Smooth muscle cell (in vitro differentiated cells): ENCODE results near the gene NEK8. TPM values are rescaled to one million over a fixed set of nuclear protein-coding genes. Genes with fewer than 3 reads are reported as not detected.

Source experiments
- DNase-seq: peaks from one replicate; lab custom pipeline; 2025; ENCODE audit not compliant: unreplicated experiment; lab: John Stamatoyannopoulos, UW
- H2AFZ ChIP-seq: fragments of 200-600 bp; sonication (generic); 2 replicates; pipeline ENCODE4 v1.6.0; 2016; ENCODE audit warnings: antibody characterized with exemption, low read depth, mild to moderate bottlenecking
- H3F3A ChIP-seq: fragments of 200-600 bp; sonication (generic); 2 replicates; pipeline ENCODE4 v1.6.0; 2017; ENCODE audit warnings: antibody characterized with exemption, low read depth
- H3K27ac ChIP-seq: fragments of 200-600 bp; sonication (generic); 2 replicates; pipeline ENCODE4 v1.5.1; 2016; ENCODE audit warnings: low read depth, mild to moderate bottlenecking
- H3K27me3 ChIP-seq: fragments of 200-600 bp; sonication (generic); 2 replicates; pipeline ENCODE4 v1.6.1; 2016; ENCODE audit warnings: low read depth, mild to moderate bottlenecking
- H3K36me3 ChIP-seq: fragments of 200-600 bp; sonication (generic); 2 replicates; pipeline ENCODE4 v1.5.1; 2016; ENCODE audit warnings: low read depth
- H3K4me1 ChIP-seq: fragments of 200-600 bp; sonication (generic); 2 replicates; pipeline ENCODE4 v1.5.1; 2016; ENCODE audit warnings: low read depth
- H3K4me2 ChIP-seq: fragments of 200-600 bp; sonication (generic); 2 replicates; pipeline ENCODE4 v1.6.0; 2016; ENCODE audit warnings: mild to moderate bottlenecking
- H3K4me3 ChIP-seq: fragments of 200-600 bp; sonication (generic); 2 replicates; pipeline ENCODE4 v1.5.1; 2016; ENCODE audit warnings: mild to moderate bottlenecking
- H3K79me2 ChIP-seq: fragments of 200-600 bp; sonication (generic); 2 replicates; pipeline ENCODE4 v1.6.0; 2016; ENCODE audit warnings: low read depth, mild to moderate bottlenecking
- H3K9ac ChIP-seq: fragments of 200-600 bp; sonication (generic); 2 replicates; pipeline ENCODE4 v1.6.0; 2016; ENCODE audit warnings: low read depth
- H3K9me3 ChIP-seq: fragments of 200-600 bp; sonication (generic); replicated peaks from 2 replicates; pipeline ENCODE4 v1.5.1; 2016; ENCODE audit warnings: low read depth
- H4K20me1 ChIP-seq: fragments of 200-600 bp; sonication (generic); 2 replicates; pipeline ENCODE4 v1.6.0; 2016; ENCODE audit warnings: low read depth
- CTCF ChIP-seq: fragments of 200-600 bp; sonication (generic); IDR thresholded peaks from 2 replicates; pipeline ENCODE4 v1.5.1; 2017; ENCODE audit warnings: borderline replicate concordance, mild to moderate bottlenecking, antibody characterized with exemption; ENCODE audit not compliant: insufficient read depth, poor library complexity, severe bottlenecking
- WGBS: methylation state at CpG from one replicate; pipeline ENCODE4 v1.1.7; 2016; ENCODE audit warnings: low lambda C conversion rate; 5-methylcytosine and 5-hydroxymethylcytosine counted together
- polyA plus RNA-seq: library from polyadenylated mRNA; unstranded; fragments of >200 nt; fragmentation: Nextera tagmentation; extraction: Ambion mirVana; gene quantifications from 2 replicates; pipeline ENCODE4 v1.2.1, GENCODE V29; 2016
- total RNA-seq: library from RNA; depleted of rRNA; stranded (reverse); fragments of >200 nt; gene quantifications from 2 replicates; pipeline ENCODE4 v1.2.3, GENCODE V29; 2014

The NEK8 gene
- total and polyA plus RNA-seq, 2 experiments from 2014 or later = 2.8 to 4.6 TPM

- no peak overlapping the region for H3K27ac ChIP-seq
These were observed 30.0 kb downstream of the NEK8 start for GRCh38 chr17:28758411-28759121.

GRCh38 chr17:28759256-28759865 lies 30.8 kb downstream of the NEK8 start:
- no peak for TF ChIP-seq CTCF
- peaks cover 76% of the 10 kb centered on the region for H4K20me1 ChIP-seq
- no peak overlapping the region for H3K4me2 ChIP-seq
- H3K27me3 ChIP-seq = no peaks in the 10 kb centered on the region
- no peak overlapping the region for H2AFZ ChIP-seq
- peaks cover 18% of the 10 kb centered on the region for H3K4me1 ChIP-seq
- H3K79me2 ChIP-seq = no peaks in the 10 kb centered on the region
- no peak overlapping the region for H3K27ac ChIP-seq
- no peak overlapping the region for H3K9ac ChIP-seq
- no peak overlapping the region for H3K4me3 ChIP-seq
- H3F3A ChIP-seq = no peaks in the 10 kb centered on the region
- no peaks in the 10 kb centered on the region for H3K36me3 ChIP-seq
- no peaks in the 10 kb centered on the region for H3K9me3 ChIP-seq
- no peak for DNase-seq
- WGBS = 97% methylated on average over 17 of the region's 18 CpGs

More at GRCh38 chr17:28758411-28759121, 30.0 kb downstream of the NEK8 start:
- Histone ChIP-seq H3K4me1 (peaks cover 18% of the 10 kb centered on the region), H3K4me2 (no peak overlapping the region), H3K9ac (no peak overlapping the region), H3K79me2 (no peaks in the 10 kb centered on the region), H2AFZ (no peak overlapping the region), H4K20me1 (peaks cover 72% of the 10 kb centered on the region), H3K27me3 (no peaks in the 10 kb centered on the region), H3F3A (no peaks in the 10 kb centered on the region), H3K36me3 (no peaks in the 10 kb centered on the region), H3K9me3 (no peaks in the 10 kb centered on the region), H3K4me3 (no peak overlapping the region)
- TF ChIP-seq CTCF = no peak
- WGBS = 98% methylated on average over 32 of the region's 32 CpGs
- no peak for DNase-seq

GRCh38 chr17:28760601-28761562 lies 32.3 kb downstream of the NEK8 start:
- DNase-seq = no peak
- no peak for TF ChIP-seq CTCF

More at GRCh38 chr17:28760601-28761562, 32.3 kb downstream of the NEK8 start:
- H4K20me1 ChIP-seq = peaks cover 71% of the 10 kb centered on the region
- H3K79me2 ChIP-seq = no peaks in the 10 kb centered on the region
- no peak overlapping the region for H3K27ac ChIP-seq
- no peak overlapping the region for H2AFZ ChIP-seq
- H3K27me3 ChIP-seq = no peaks in the 10 kb centered on the region
- H3K4me1 ChIP-seq = peaks cover 18% of the 10 kb centered on the region
- H3K9me3 ChIP-seq = no peaks in the 10 kb centered on the region
- WGBS = 61% methylated on average over 9 of the region's 9 CpGs
- peaks cover 6% of the 10 kb centered on the region for H3F3A ChIP-seq
- H3K4me2 ChIP-seq = no peak overlapping the region
- no peak overlapping the region for H3K4me3 ChIP-seq
- no peak overlapping the region for H3K9ac ChIP-seq
- no peaks in the 10 kb centered on the region for H3K36me3 ChIP-seq
